B cell (primary cell): Measurements from ENCODE around the gene ARHGDIA. TPM values are rescaled to one million over a fixed set of nuclear protein-coding genes. Genes with fewer than 3 reads are reported as not detected.

Experiments used
- ATAC-seq: fragments of 200-7000 bp; cut with Tn5 transposase; one replicate; pipeline ENCODE4 v1.10.0; 2021; ENCODE audit warnings: low read depth, mild to moderate bottlenecking, moderate number of reproducible peaks, moderate library complexity
- CTCF ChIA-PET: fragments of 350-600 bp; sonication (Branson Sonifier 250); formaldehyde crosslinking; loops from one replicate; lab custom pipeline; 2021; ENCODE audit warnings: antibody characterized with exemption, inconsistent platforms; lab: Charles Lee
- POLR2A ChIA-PET: fragments of 350-600 bp; sonication (Branson Sonifier 250); formaldehyde crosslinking; loops from one replicate; lab custom pipeline; 2021; ENCODE audit warnings: antibody characterized with exemption; lab: Charles Lee
- DNase-seq: peaks from one replicate; pipeline ENCODE4 v3.0.0; 2013
- H2AFZ ChIP-seq: 2 replicates; pipeline ENCODE4 v1.6.1; 2012; ENCODE audit warnings: mild to moderate bottlenecking, low read depth, low read length; ENCODE audit not compliant: insufficient read depth, poor library complexity, severe bottlenecking
- H3K27ac ChIP-seq, 2 donors: 1 replicate in 1 of 2; 2 replicates in 1 of 2; pipeline ENCODE4 v1.5.1; 2012 to 2013; ENCODE audit warnings: low read length in 2 of 2, mild to moderate bottlenecking in 2 of 2, moderate library complexity in 1 of 2
- H3K27me3 ChIP-seq, 4 experiments: fragments of 200-600 bp in 1 of 4; sonication (generic) in 1 of 4; replicated peaks in 1 of 4; 1 replicate in 2 of 4; 2 replicates in 2 of 4; pipeline versions ENCODE4 v1.6.1 to v1.7.0; 2013 to 2016; ENCODE audit warnings: low read length in 3 of 4, mild to moderate bottlenecking in 2 of 4, mixed read lengths in 1 of 4, moderate library complexity in 1 of 4; ENCODE audit not compliant: insufficient read depth in 4 of 4, control insufficient read depth in 3 of 4; ENCODE audit errors: control extremely low read depth in 1 of 4
- H3K36me3 ChIP-seq, 2 experiments: replicated peaks in 1 of 2; 1 replicate in 1 of 2; 2 replicates in 1 of 2; pipeline versions ENCODE4 v1.6.1 to v1.7.1; 2013; ENCODE audit warnings: low read length in 1 of 2; ENCODE audit not compliant: insufficient read depth in 2 of 2, control insufficient read depth in 1 of 2; ENCODE audit errors: control extremely low read depth in 1 of 2, extremely low read depth in 1 of 2
- H3K4me1 ChIP-seq, 2 donors: fragments of 200-600 bp in 1 of 2; sonication (generic) in 1 of 2; 1 replicate in 1 of 2; 2 replicates in 1 of 2; pipeline versions ENCODE4 v1.5.1 to v1.6.1; 2013 to 2017; ENCODE audit warnings: low read length in 2 of 2; ENCODE audit not compliant: control insufficient read depth in 2 of 2, insufficient read depth in 2 of 2
- H3K4me2 ChIP-seq: replicated peaks from 2 replicates; pipeline ENCODE3; 2012; ENCODE audit warnings: mild to moderate bottlenecking, low read depth, low read length; ENCODE audit not compliant: poor library complexity, severe bottlenecking
- H3K4me3 ChIP-seq, 5 experiments: fragments of 200-600 bp in 1 of 5; sonication (generic) in 1 of 5; 1 replicate in 3 of 5; 2 replicates in 2 of 5; pipeline versions ENCODE4 v1.5.1 to v1.7.0; 2011 to 2016; ENCODE audit warnings: low read length in 4 of 5, mild to moderate bottlenecking in 4 of 5, low read depth in 2 of 5, control low read depth in 1 of 5, moderate library complexity in 1 of 5; ENCODE audit not compliant: insufficient read depth in 1 of 5; ENCODE audit errors: control extremely low read depth in 1 of 5, extremely low read depth in 1 of 5
- H3K79me2 ChIP-seq: fragments of 200-600 bp; sonication (generic); one replicate; pipeline ENCODE4 v1.6.0; 2016; ENCODE audit warnings: low read length; ENCODE audit not compliant: control insufficient read depth, insufficient read depth
- H3K9ac ChIP-seq: fragments of 200-600 bp; sonication (generic); 2 replicates; pipeline ENCODE4 v1.6.1; 2017; ENCODE audit warnings: mild to moderate bottlenecking, low read length, moderate library complexity
- H3K9me3 ChIP-seq, 3 donors: one replicate each; pipeline versions ENCODE4 v1.6.1 to v1.7.1; 2013; ENCODE audit warnings: low read length in 2 of 3; ENCODE audit not compliant: control insufficient read depth in 2 of 3, insufficient read depth in 1 of 3; ENCODE audit errors: control extremely low read depth in 1 of 3
- H4K20me1 ChIP-seq: 2 replicates; pipeline ENCODE4 v1.6.0; 2012; ENCODE audit warnings: mild to moderate bottlenecking, low read length; ENCODE audit not compliant: insufficient read depth, control insufficient read depth, poor library complexity, severe bottlenecking
- H3K27ac Mint-ChIP-seq: one replicate; pipeline ENCODE4 v1.8.0; 2021; ENCODE audit warnings: mixed read lengths
- H3K27me3 Mint-ChIP-seq: one replicate; pipeline ENCODE4 v1.8.0; 2021; ENCODE audit warnings: mixed read lengths
- H3K4me1 Mint-ChIP-seq: one replicate; pipeline ENCODE4 v1.8.0; 2021; ENCODE audit warnings: mixed read lengths
- H3K4me3 Mint-ChIP-seq: one replicate; pipeline ENCODE4 v1.8.0; 2021; ENCODE audit warnings: mixed read lengths
- H3K9me3 Mint-ChIP-seq: one replicate; pipeline ENCODE4 v1.8.0; 2022; ENCODE audit warnings: mixed read lengths; ENCODE audit not compliant: insufficient read depth
- EZH2 ChIP-seq: IDR thresholded peaks from 2 replicates; pipeline ENCODE4 v1.6.1; 2012; ENCODE audit warnings: borderline replicate concordance, low read depth, mild to moderate bottlenecking, moderate library complexity, low read length; ENCODE audit not compliant: insufficient read depth, poor library complexity, severe bottlenecking
- WGBS: methylation state at CpG from one replicate; pipeline ENCODE4 v1.1.5; 2013; ENCODE audit warnings: missing lambda C conversion rate; ENCODE audit not compliant: insufficient coverage; 5-methylcytosine and 5-hydroxymethylcytosine counted together
- intact Hi-C: fragments of 100-400 bp; cut with micrococcal nuclease; formaldehyde crosslinking; loops from one replicate; pipeline ENCODE4 v1.10.0; 2022
- polyA plus RNA-seq: library from polyadenylated mRNA; depleted of rRNA; stranded (reverse); fragments of >200 nt; gene quantifications from 2 replicates; pipeline ENCODE4 v1.2.3, GENCODE V29; 2012
- total RNA-seq, 2 donors: library from RNA; stranded (reverse); fragments of 120-200 nt in 1 of 2; gene quantifications; 1 replicate in 1 of 2; 2 replicates in 1 of 2; pipeline versions ENCODE4 v1.2.3 to v1.2.4, GENCODE V29; 2013 to 2022
- TF ChIP-seq, protein P1 (sequence below): fragments of 200-600 bp; IDR thresholded peaks from one replicate; pipeline ENCODE4 v1.8.0; 2022; ENCODE audit warnings: antibody characterized with exemption, mild to moderate bottlenecking

The ARHGDIA gene
- total and polyA plus RNA-seq, 2 donors (not counting 1 experiment from before 2014, with no cell fraction given) = 262 to 510 TPM

DNA sequence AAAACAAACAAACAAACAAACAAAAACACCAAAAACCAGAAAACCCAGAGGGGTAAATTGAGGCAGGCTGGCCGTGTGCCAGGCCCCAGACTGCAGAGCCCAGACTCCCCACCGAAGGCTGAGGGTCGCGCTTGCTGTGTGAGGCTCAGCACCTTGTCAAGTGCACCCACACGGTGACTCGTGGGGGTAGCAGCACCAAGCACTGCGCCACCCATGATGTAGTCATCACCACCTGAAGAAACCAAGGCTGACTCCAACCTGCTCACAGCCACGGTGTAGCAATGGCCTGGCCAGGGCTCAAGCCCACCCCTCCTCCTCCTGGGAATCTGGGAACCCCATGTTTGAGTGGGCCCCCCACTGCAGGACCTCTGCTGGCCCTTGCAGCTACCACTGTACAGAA, 50.0 kb downstream of the ARHGDIA start:
- no peak for ATAC-seq
- H3K27ac Mint-ChIP-seq = no peak overlapping the region
- peaks cover 25% of the 10 kb centered on the region for H4K20me1 ChIP-seq
- no peak for DNase-seq
- H3K27ac ChIP-seq = no peak overlapping the region
- no peak overlapping the region for H3K9ac ChIP-seq
- peaks cover 8% of the 10 kb centered on the region for H3K79me2 ChIP-seq
- no peak overlapping the region for H3K4me2 ChIP-seq
- no peak overlapping the region for H3K4me3 ChIP-seq
- intact Hi-C loops = no loop called here
- H3K9me3 Mint-ChIP-seq = no peaks in the 10 kb centered on the region
- no peak overlapping the region for H3K4me3 Mint-ChIP-seq
- WGBS = 92% methylated on average over 8 of the region's 8 CpGs
- H3K27me3 Mint-ChIP-seq = peaks cover 11% of the 10 kb centered on the region
- no peaks in the 10 kb centered on the region for H3K4me1 ChIP-seq
- H3K27me3 ChIP-seq = no peaks in the 10 kb centered on the region
- no peaks in the 10 kb centered on the region for H3K9me3 ChIP-seq
- H3K36me3 ChIP-seq = peaks cover 0 to 12% of the 10 kb centered on the region in 2 experiments
- POLR2A ChIA-PET = no interaction called here
- peaks cover 3% of the 10 kb centered on the region for H3K4me1 Mint-ChIP-seq
- CTCF ChIA-PET = no interaction called here
- TF ChIP-seq, protein P1, sequence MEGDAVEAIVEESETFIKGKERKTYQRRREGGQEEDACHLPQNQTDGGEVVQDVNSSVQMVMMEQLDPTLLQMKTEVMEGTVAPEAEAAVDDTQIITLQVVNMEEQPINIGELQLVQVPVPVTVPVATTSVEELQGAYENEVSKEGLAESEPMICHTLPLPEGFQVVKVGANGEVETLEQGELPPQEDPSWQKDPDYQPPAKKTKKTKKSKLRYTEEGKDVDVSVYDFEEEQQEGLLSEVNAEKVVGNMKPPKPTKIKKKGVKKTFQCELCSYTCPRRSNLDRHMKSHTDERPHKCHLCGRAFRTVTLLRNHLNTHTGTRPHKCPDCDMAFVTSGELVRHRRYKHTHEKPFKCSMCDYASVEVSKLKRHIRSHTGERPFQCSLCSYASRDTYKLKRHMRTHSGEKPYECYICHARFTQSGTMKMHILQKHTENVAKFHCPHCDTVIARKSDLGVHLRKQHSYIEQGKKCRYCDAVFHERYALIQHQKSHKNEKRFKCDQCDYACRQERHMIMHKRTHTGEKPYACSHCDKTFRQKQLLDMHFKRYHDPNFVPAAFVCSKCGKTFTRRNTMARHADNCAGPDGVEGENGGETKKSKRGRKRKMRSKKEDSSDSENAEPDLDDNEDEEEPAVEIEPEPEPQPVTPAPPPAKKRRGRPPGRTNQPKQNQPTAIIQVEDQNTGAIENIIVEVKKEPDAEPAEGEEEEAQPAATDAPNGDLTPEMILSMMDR = no peak
- no peak for TF ChIP-seq EZH2
- no peak overlapping the region for H2AFZ ChIP-seq

DNA sequence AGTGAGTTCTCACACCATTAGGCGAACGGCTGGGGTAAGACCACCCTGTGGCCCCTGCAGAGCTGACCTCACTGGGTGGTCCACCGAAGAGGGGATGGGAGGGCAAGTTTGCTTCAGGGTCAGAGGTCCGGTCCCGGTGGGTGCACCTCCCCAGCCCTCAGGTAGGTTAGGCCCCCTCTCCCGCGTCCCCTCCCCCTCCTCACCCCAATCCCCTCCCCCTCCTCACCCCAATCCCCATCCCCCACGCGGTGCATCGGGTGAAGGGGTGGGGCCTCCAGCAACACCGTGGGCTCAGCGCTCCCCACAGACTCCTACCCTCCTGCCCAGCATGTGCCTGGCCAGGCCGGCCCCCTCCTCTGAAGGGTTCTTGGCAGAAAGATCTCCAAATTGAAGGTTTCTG, 51.4 kb downstream of the ARHGDIA start:
- no peak overlapping the region for H3K4me2 ChIP-seq
- Mint-ChIP-seq H3K27me3 (peaks cover 13% of the 10 kb centered on the region), H3K9me3 (no peaks in the 10 kb centered on the region), H3K27ac (no peak overlapping the region), H3K4me1 (no peaks in the 10 kb centered on the region), H3K4me3 (no peak overlapping the region)
- no peak overlapping the region for H2AFZ ChIP-seq
- CTCF ChIA-PET = no interaction called here
- H3K27ac ChIP-seq = no peak overlapping the region
- H3K9me3 ChIP-seq = no peaks in the 10 kb centered on the region
- no peak overlapping the region for H3K9ac ChIP-seq
- peaks cover 11% of the 10 kb centered on the region for H4K20me1 ChIP-seq
- intact Hi-C loops = no loop called here
- ATAC-seq (no peak), DNase-seq (no peak)
- H3K4me3 ChIP-seq = no peak overlapping the region
- H3K36me3 ChIP-seq = peaks cover 0 to 11% of the 10 kb centered on the region in 2 experiments
- H3K4me1 ChIP-seq = no peaks in the 10 kb centered on the region
- H3K27me3 ChIP-seq = no peaks in the 10 kb centered on the region
- TF ChIP-seq EZH2 = no peak
- TF ChIP-seq, protein P1 = no peak
- H3K79me2 ChIP-seq = no peaks in the 10 kb centered on the region
- POLR2A ChIA-PET = no interaction called here
- 50% methylated on average over 1 of the region's 13 CpGs for WGBS
